Posterior cingulate gyrus (tissue), 11 donors: ENCODE results near the gene MCEMP1.
"Not testable (repeated sequence)": the region's sequence is repeated elsewhere in the genome, so short reads cannot be mapped to it uniquely, and the experiment has no call there.

ENCODE experiments used
- DNase-seq, 10 donors: peaks; one replicate each; pipeline versions ENCODE4 v3.0.0 to v3.0.0-alpha.2; 2020 to 2021; ENCODE audit warnings: mixed read lengths in 3 of 10
- intact Hi-C: fragments of 100-400 bp; cut with DNase I; formaldehyde crosslinking; loops from one replicate; pipeline ENCODE4 v1.15.1; 2023

Gene MCEMP1

DNA sequence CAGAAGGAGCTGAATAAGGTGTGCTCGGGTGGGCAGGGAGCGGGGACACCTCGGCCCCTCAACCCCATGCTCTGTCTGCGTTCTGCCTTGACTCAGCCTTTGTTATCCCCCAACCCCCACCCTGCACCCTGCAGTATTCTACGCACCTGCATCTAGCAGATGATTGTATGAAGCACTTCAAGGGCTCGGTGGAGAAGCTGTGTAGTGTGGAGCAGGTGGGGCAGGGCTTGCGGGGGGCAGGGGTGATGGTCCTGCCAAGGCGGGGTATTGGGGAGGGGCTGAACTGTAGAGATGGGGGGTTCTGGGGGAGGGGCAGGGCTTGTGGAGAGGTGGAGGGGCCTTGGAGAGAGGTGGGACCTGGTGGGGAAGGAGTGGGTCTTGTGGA lies 33.9 kb upstream of the MCEMP1 start:
- DNase-seq, result no peak
- intact Hi-C loops, result no loop called here

DNA sequence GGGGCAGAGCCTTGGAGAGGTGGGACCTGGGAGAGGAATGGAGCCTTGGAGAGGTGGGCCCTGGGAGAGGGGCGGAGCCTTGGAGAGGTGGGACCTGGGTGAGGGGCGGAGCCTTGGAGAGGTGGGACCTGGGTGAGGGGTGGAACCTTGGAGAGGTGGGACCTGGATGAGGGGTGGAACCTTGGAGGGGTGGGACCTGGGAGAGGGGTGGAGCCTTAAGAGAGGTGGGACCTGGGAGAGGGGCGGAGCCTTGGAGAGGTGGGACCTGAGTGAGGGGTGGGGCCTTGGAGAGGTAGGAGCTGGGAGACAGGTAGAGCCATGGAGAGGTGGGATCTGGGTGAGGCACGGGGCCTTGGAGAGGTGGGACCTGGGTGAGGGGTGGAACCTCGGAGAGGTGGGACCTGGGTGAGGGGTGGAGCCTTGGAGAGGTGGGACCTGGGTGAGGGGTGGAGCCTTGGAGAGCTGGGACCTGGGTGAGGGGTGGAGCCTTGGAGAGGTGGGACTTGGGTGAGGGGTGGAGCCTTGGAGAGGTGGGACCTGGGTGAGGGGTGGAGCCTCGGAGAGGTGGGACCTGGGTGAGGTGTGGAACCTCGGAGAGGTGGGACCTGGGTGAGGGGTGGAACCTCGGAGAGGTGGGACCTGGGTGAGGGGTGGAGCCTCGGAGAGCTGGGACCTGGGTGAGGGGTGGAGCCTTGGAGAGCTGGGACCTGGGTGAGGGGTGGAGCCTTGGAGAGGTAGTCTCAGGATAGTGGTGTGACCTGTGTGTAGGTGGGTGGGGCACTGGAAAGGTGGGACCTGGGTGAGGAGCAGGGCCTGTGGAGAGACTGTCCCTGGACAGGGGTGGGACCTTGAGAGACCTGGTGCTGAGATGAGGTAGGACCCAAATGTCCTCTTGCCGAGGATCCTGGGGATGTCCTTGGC lies 33.0 kb upstream of the MCEMP1 start:
- intact Hi-C loops, DNase-seq: not testable (repeated sequence)

DNA sequence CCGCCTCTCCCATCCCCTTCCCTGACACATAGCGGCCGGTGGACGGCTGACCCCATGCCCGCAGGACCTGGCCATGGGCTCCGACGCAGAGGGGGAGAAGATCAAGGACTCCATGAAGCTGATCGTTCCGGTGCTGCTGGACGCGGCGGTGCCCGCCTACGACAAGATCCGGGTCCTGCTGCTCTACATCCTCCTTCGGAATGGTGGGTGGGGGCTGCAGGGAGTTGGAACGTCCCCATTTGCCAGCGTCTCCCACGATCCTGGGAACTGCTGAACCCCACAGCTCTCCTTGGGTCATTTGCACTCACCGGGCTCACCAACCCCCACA lies 32.4 kb upstream of the MCEMP1 start:
- intact Hi-C loops, result no loop called here
- DNase-seq, result no peak

DNA sequence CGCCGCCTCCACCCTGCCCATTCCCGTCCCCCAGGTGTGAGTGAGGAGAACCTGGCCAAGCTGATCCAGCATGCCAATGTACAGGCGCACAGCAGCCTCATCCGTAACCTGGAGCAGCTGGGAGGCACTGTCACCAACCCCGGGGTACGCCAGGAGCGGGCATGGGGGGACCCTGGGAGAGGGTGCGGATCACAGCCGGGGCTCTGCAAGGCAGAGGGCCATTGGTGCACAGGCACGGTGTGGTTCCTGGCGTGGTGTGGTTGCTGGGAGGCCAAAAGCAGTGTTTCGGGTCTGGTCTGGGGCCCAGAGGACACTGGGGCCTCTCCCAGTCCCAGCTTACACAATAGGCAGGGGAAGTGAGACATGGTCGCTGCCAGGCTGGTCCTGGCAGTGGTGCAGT lies 31.7 kb upstream of the MCEMP1 start:
- no peak for DNase-seq
- intact Hi-C loops, result no loop called here

DNA sequence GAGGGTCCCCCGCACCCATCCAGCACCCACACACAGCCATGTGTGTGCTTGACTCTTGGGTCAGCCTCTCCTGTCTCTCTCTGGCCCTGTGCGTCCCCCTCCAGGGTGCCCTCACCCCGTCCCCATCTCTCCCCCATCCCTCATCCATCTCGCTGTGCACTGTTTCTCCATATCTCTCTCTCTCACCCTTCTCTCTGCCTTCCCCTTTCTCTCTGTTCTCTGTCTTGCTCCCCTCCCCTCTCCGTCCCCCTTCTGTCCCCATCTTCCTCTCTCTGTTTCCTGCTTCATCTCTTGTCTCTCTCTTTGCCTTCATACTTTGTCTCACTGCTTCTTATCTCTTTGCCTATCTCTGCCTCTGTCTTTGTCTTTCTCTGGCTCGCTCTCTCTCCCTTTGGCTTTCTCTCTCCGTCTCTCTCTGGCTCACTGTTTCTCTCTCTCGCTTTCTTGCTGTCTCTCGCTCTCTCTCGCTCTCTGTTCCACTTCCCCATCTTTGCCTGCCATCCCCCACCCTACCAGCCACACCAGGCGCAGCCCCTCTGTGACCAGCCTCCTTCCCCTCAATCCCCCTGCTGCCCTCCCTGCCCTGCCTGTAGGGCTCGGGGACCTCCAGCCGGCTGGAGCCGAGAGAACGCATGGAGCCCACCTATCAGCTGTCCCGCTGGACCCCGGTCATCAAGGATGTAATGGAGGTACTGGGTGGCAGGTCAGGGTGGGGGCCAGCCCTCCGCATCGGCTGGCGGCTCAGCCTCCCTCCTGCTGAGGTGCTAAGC lies 31.0 kb upstream of the MCEMP1 start:
- no peak for DNase-seq
- intact Hi-C loops, result no loop called here

DNA sequence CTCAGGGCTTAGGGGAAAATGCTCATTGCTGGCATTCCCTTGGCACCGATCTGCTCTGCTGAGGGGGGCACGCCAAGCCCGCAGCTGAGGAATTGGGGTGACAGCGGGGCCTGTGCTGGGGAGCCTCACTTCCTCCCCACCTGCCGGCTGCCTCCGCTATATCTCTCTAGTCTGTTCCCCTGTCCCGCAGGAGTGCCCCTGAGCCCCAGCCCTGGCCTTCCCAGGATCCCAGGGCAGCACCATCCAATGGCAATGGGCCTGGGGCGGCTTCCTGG lies 30.5 kb upstream of the MCEMP1 start:
- intact Hi-C loops, result no loop called here
- no peak for DNase-seq

DNA sequence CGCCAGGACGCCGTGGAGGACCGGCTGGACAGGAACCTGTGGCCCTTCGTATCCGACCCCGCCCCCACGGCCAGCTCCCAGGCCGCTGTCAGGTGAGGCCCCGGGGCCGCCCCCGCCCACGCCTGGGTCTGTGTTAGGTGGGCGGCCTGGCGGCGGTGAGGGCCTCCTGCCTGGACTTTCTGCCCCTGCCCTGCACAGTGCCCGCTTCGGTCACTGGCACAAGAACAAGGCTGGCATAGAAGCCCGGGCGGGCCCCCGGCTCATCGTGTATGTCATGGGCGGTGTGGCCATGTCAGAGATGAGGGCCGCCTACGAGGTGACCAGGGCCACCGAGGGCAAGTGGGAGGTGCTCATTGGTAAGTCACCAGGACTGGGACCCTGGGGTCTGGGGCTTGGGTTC lies 29.7 kb upstream of the MCEMP1 start:
- DNase-seq, result no peak
- intact Hi-C loops, result no loop called here

DNA sequence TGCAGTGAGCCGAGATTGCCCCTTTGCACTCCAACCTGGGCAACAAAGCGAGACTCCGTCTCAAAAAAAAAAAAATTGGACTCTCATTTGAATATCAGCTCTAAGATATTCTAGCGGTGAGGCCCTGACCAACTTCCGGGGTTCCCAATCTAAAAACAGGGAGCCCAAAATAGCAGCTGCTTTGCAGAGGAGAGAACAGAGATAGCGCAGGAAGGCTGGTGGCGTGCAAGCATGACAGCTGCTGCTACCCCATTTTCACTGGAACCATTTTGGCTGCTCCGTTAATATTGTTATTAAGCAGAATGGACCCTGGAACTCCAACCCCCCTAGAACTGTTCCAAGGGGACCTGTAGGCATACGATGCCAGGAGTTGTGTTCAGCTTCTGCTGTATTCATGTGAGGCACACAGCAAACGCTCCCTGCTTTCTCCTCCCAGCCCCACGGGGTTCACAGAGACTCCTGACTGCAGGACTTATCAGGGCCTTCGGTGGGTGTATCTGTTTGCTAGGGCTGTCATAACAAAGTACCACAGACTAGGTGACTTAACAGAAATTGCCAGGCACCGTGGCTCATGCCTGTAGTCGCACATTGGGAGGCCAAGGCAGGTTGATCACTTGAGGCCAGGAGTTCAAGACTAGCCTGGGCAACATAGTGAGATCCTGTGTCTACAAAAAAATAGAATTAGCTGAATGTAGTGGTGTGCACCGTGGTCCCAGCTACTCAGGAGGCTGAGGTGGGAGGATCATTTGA lies 28.4 kb upstream of the MCEMP1 start:
- no peak for DNase-seq
- intact Hi-C loops, result no loop called here

DNA sequence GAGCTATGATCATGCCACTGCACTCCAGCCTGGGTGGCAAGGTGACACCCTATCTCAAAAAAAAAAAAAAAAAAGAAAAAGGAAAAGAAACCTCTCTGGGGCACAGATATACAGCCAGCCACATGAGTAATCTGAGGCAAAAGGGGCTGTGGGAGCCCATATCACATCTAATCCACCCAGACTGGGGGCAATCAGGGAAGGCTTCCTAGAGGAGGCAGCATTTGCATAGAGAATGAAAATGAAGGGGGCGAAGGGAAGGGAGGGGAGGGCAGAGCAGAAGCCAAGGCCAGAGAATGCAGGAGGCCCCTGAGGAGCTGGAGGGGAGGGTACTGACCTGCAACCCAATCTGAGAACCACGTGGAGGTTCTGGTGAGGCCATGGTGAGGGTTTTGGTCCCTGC lies 26.7 kb upstream of the MCEMP1 start:
- no peak for DNase-seq
- intact Hi-C loops, result no loop called here

DNA sequence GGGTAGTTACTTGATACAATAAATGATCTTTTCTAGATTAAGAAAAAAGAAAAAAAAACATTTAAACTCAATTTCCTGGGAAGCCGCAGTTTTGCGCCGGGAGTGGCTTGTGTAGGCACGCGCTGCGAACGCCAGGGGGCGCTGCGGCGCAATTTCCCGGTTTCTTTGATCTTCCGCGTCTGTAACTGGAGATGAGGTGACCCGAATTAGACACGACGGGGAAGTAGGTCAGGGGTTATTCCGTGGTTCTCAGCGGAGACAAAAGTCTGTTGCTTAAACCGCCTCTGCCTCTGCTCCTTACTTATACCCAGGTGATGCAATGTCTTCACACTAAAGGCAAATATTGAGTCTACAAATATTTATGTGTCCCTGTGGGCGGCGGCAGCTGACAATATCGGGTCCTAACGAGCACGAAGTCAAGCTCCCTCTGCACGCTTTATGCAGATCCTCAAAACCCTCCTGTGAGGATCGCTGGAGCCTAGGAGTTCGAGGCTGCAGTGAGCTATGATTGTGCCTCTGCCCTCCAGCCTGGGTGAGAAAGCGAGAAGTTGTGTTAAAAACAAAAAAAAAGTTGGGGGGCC lies 24.7 kb upstream of the MCEMP1 start:
- peak; percentile 49 to 97 (median 82) for DNase-seq
- intact Hi-C loops, result loop anchor here (1.0 kb wide), 2 partner anchors 28 to 147 kb away; partner anchors contain the start of gene TRAPPC5

DNA sequence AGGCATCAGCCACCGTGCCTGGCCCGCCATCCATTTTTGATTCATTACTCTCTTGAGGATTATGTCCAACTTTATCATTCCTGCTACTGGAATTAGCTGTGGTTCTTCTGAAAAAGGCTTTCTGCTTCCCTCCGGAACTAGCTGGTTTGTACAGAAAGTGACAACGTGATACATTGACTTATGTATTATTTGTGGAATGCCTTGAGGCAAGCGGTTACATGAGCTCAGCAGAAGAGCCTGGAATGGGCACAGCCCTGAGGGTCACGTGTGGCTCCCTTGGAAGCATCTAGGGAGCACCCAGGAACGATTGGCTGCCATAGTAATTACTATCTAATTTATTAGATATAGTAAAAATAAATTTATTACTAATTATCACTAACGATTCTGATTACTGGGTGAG lies 22.5 kb upstream of the MCEMP1 start:
- no peak for DNase-seq
- intact Hi-C loops, result no loop called here

DNA sequence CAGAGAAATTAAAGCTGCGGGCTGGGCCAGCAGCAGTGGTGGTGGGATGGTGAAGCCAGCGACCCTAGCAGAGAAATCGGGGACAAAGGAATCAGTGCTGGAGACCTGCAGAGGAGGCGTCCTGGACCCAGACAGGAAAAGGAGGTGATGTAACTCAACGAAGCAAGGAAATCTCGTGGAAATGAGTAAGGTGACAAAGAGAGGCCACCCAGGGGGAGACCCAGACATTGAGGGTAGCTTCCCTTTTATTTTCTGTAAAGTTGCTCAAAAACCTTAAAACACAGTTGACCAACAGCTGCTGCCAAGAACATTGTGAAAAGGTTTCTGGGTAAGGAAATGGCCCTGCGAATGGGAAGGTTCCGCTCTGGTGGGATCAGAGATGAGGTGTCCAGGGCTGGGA lies 21.3 kb upstream of the MCEMP1 start:
- intact Hi-C loops, result no loop called here
- DNase-seq, result no peak

DNA sequence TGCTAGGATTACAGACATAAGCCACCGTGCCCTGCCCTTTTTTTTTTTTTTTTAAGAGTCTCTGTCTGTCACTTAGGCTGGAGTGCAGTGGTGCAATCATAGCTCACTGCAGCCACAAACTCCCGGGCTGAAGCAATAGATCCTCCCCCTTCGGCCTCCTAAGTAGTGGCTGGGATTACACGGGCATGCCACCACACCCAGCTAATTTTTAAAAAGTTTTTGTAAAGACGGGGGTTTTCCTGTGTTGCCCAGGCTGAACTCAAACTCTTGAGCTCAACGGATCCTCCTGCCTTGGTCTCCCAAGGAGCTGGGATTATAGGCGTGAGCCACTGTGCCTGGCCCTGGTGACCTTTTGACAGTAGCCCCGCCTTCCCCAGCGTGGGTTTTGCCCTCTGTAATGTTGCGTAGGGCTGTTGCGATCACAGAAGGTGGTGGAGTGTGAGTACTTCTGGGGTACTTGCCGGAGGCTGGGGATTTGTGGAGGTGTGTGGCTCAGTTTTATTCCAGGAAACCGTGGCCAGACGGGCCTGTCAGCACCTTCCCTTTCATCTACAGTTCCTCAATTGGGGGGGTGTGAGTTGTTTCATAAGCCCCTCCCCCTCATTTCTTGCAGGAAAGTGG lies 19.6 kb upstream of the MCEMP1 start:
- intact Hi-C loops, result no loop called here

DNA sequence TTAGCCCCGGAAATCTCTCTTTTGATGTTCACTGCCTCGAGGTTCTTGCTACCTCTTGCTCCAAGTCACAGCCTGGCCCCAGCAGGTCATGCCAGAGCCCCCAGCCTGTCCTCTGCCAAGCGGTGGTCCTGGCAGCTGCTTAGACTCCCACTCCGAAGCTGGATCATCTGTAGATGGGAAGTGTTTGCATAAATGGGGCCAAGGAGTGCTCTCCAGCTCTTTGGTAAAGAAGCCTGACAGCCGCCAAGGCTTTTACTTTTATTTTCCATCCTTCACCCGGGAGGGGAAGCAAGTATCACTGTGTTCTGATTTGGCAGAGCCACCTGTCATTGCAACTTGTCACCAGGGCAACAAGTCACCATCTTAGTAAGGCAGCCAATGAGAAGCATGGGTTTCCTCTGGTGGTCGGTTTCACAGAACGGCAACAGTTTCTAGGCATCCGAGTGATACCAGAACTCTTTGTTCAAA lies 18.6 kb upstream of the MCEMP1 start:
- peak in 4 of 10 donors; percentile 30 to 88 (median 48) for DNase-seq
- intact Hi-C loops, result no loop called here

More for the DNA sequence above, 19.6 kb upstream of the MCEMP1 start:
- no peak for DNase-seq

DNA sequence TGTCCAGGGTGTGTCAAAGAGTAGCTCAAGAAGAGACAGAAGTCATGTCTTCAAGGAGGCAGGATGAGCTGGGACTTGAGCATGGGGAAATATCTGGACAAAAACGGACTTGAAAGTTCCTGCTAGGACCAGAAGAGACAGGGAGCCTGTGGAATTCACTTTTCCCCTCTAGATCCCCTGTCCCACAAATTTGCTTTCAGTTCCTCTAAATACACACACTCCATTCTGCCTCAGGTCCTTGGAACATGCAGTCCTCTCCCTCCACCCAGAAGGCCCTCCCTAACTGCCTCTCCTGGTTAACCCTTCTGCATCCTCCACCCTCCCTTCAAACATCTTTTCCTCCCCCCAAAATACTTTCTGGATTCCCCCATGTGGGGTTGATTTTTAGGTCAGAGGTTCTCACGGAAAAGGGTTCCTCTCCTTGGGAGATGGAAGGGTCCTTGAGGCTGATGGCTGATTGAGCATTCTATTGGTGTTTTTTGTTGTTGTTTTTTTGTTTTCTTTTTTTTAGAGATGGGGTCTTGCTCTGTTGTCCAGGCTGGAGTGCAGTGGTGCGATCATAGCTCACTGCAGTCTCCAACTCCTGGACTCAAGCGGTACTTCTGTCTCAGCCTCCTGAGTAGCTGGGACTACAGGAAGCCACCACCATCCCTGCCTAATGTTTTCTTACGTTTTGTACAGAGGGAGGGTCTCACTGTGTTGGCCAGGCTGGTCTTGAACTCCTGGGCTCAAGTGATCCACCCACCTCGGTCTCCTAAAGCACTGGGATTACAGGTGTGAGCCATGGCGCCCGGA lies 14.9 kb upstream of the MCEMP1 start:
- intact Hi-C loops, result no loop called here
- DNase-seq, result no peak

DNA sequence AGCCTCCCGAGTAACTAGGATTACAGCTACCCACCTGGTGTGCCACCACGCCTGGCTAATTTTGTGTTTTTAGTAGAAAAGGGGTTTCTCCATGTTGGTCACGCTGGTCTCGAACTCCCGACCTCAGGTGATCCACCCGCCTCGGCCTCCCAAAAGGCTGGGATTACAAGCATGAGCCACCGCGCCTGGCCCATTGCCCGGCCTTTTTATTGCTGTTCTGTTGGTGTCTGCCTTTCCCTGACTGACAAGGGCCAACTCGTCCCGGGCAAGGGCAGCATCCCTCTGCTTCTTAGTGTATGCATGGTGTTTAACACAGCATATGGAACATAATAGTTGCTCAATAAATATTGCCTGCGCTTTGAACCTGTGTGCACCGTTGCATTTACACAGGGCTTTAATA lies 14.2 kb upstream of the MCEMP1 start:
- intact Hi-C loops, result no loop called here
- peak in 1 of 10 donors; percentile 69 for DNase-seq

DNA sequence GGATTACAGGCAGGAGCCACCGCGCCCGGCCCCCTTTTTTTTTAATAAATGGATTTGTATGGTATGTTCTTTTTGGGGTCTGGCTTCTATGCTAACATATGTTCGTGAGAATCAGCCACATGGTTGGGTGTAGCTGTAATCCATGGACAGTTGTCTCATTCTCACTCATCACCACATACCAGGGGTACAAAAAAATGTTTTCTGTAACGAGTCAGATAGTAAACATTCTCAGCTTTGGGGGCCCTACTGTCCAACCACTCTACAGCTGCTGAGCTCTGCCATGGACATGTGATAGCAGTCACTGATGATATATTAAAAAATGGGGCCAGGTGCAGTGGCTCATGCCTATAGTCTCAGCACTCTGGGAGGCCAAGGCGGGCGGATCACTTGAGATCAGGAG lies 13.2 kb upstream of the MCEMP1 start:
- intact Hi-C loops, result no loop called here
- no peak for DNase-seq

DNA sequence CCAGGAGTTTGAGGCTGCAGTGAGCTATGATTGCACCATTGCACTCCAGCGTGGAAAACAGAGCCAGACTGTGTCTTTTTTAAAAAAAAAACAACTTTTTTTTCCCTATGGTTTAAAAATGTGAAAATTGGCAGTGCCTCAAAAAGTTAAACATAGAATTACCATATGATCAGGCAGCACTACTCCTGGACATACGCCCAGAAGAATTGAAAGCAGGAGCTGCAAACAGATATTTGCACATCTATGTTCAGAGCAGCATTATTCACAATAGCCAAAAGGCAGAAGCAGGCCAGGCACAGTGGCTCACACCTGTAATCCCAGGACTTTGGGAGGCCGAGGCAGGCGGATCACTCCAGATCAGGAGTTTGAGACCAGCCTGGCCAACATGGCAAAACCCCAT lies 11.8 kb upstream of the MCEMP1 start:
- intact Hi-C loops, result no loop called here

DNA sequence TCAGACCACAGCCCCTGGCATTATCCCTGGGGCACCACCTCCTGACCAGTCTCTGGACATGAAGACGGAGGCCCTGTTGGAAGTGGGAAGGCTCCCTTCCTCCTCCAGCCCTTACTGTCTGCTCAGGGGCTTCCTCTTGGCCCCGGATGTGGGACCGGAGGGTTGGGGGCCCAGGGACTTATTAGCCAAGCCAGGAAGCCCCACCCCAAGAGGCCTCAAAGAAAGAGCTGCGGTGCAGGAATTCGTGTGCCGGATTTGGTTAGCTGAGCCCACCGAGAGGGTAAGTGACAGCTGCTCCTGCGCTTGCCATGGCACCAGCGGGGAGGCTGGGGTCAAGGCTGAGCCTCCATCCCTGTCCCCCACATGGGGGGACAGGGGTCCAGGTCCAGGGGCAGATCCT lies 8.0 kb upstream of the MCEMP1 start, which contains the start of gene RETN:
Gene RETN (plus strand): TSS at position 208 of the 400 bp plus-strand sequence. CDS start 278 bp downstream, outside the sequence.
- DNase-seq, result peak in 1 of 10 donors; percentile 57
- intact Hi-C loops, result no loop called here

More for the DNA sequence above, 11.8 kb upstream of the MCEMP1 start:
- DNase-seq, result peak in 1 of 10 donors; percentile 24
